A375 (cell line): Measurements from ENCODE around the gene COQ8B. TPM values are rescaled to one million over a fixed set of nuclear protein-coding genes. Genes with fewer than 3 reads are reported as not detected.

Experiments
- small RNA-seq: library from RNA; depleted of rRNA; stranded (forward); fragments of <200 nt; gene quantifications from one replicate; pipeline ENCODE3, GENCODE V24; 2014
- total RNA-seq: library from RNA; depleted of rRNA; stranded (reverse); fragments of >200 nt; shearing (Covaris generic); gene quantifications from 2 replicates; pipeline ENCODE4 v1.2.3, GENCODE V29; 2014; rRNA removed

The COQ8B gene
- total RNA-seq, result 44.9 and 67.6 TPM in 2 replicates

GRCh38 chr19:40716482-40717324 lies at the start of gene COQ8B, which contains the start of gene ITPKC:
TSS of gene COQ8B (minus strand) at chr19:40716886. CDS start at chr19:40714632, 2,254 bp downstream.
TSS of gene ITPKC (plus strand) at chr19:40717112. CDS start at chr19:40717136, 24 bp downstream.

GRCh38 chr19:40750874-40751537 lies 34.3 kb upstream of the COQ8B start, which contains the start of gene SNRPA:
TSS of gene SNRPA (plus strand) at chr19:40751203. CDS start at chr19:40751409, 206 bp downstream.

GRCh38 chr19:40750058-40750873 lies 33.6 kb upstream of the COQ8B start, which contains the start of gene ACTMAP:
TSS of gene ACTMAP (minus strand) at chr19:40750477. CDS start at chr19:40749803, 674 bp downstream.

GRCh38 chr19:40690050-40690692 lies 26.5 kb downstream of the COQ8B start, which contains the start of gene NUMBL:
TSS of gene NUMBL (minus strand) at chr19:40690651. CDS start at chr19:40690483, 168 bp downstream.

Small RNA genes lying within 50 kb of the gene (small RNA-seq; reads per million reads assigned to genes)
- gene RNU6-195P, result not detected

Other genes starting within 250 kb of the COQ8B start
- gene SPTBN4, start 249.9 kb downstream of the COQ8B start, total RNA-seq, result 0.27 and 0.75 TPM in 2 replicates
- 23.2 and 32.5 TPM in 2 replicates for gene SHKBP1, start 140.0 kb downstream of the COQ8B start, total RNA-seq
- gene LTBP4, start 115.5 kb downstream of the COQ8B start, total RNA-seq, result 50.1 and 53.4 TPM in 2 replicates
- 12.5 and 14.4 TPM in 2 replicates for gene NUMBL, start 26.2 kb downstream of the COQ8B start, total RNA-seq
- gene ITPKC, start 226 bp upstream of the COQ8B start, total RNA-seq, result 10.1 and 12.3 TPM in 2 replicates
- 2.2 TPM in 2 replicates for gene ACTMAP, start 33.6 kb upstream of the COQ8B start, total RNA-seq
- gene SNRPA, start 34.3 kb upstream of the COQ8B start, total RNA-seq, result 237 and 302 TPM in 2 replicates
- gene MIA, start 58.6 kb upstream of the COQ8B start, total RNA-seq, result 416 and 533 TPM in 2 replicates
- 23.4 and 30.1 TPM in 2 replicates for gene RAB4B, start 61.4 kb upstream of the COQ8B start, total RNA-seq
- gene EGLN2, start 82.3 kb upstream of the COQ8B start, total RNA-seq, result 62.4 and 70.2 TPM in 2 replicates
- not detected in 2 replicates for gene CYP2A6, start 133.6 kb upstream of the COQ8B start, total RNA-seq
- gene CYP2A7, start 165.3 kb upstream of the COQ8B start, total RNA-seq, result not detected in 2 replicates